ENCODE data around the gene PPIAL4G. TPM values are rescaled to one million over a fixed set of nuclear protein-coding genes. Genes with fewer than 3 reads are reported as not detected.

Gene PPIAL4G
- total RNA-seq, 1 experiment from 2014 or later, result not detected

Small RNAs within 50 kb of the gene (small RNA-seq; reads per million reads assigned to genes)
- not detected for gene RF00003

Other genes starting within 250 kb of the PPIAL4G start
- 13.8 and 15.1 TPM in 2 replicates for gene NBPF14, start 112.7 kb upstream of the PPIAL4G start, total RNA-seq (2014; rRNA removed; shearing (Covaris generic))

Data from HT1080 (cell line).